Astrocyte (in vitro differentiated cells and primary cell): Measurements from ENCODE around the gene KBTBD6. TPM values are rescaled to one million over a fixed set of nuclear protein-coding genes. Genes with fewer than 3 reads are reported as not detected.

Source experiments
- DNase-seq: peaks from one replicate; pipeline ENCODE4 v3.0.0-alpha.2; 2010; ENCODE audit warnings: low read depth
- FAIRE-seq: peaks from 2 replicates; lab custom pipeline; 2011; peaks lifted over from hg19 to GRCh38; lab: Jason Lieb, UNC
- H2AFZ ChIP-seq: 2 replicates; pipeline ENCODE4 v1.6.0; 2012; ENCODE audit warnings: low read depth, low read length, inconsistent platforms
- H3K27ac ChIP-seq: 2 replicates; pipeline ENCODE4 v1.5.1; 2011; ENCODE audit warnings: low read depth, low read length, inconsistent platforms
- H3K27me3 ChIP-seq: 2 replicates; pipeline ENCODE4 v1.6.0; 2011; ENCODE audit warnings: low read length, inconsistent platforms; ENCODE audit not compliant: insufficient read depth
- H3K36me3 ChIP-seq: 2 replicates; pipeline ENCODE4 v1.5.1; 2011; ENCODE audit warnings: low read length, inconsistent platforms; ENCODE audit not compliant: insufficient read depth
- H3K4me1 ChIP-seq: 2 replicates; pipeline ENCODE4 v1.5.1; 2011; ENCODE audit warnings: low read length, inconsistent platforms; ENCODE audit not compliant: insufficient read depth
- H3K4me2 ChIP-seq: 2 replicates; pipeline ENCODE4 v1.6.0; 2012; ENCODE audit warnings: low read length, inconsistent platforms
- H3K4me3 ChIP-seq: 2 replicates; pipeline ENCODE4 v1.5.1; 2011; ENCODE audit warnings: low read depth, mild to moderate bottlenecking, low read length, inconsistent platforms; ENCODE audit not compliant: insufficient read depth
- H3K79me2 ChIP-seq: 2 replicates; pipeline ENCODE4 v1.6.0; 2012; ENCODE audit warnings: mild to moderate bottlenecking, low read length, inconsistent platforms; ENCODE audit not compliant: insufficient read depth
- H3K9ac ChIP-seq: 2 replicates; pipeline ENCODE4 v1.6.0; 2012; ENCODE audit warnings: mild to moderate bottlenecking, low read length, inconsistent platforms
- H3K9me3 ChIP-seq: 2 replicates; pipeline ENCODE4 v1.5.1; 2012; ENCODE audit warnings: low read depth, mild to moderate bottlenecking, low read length, inconsistent platforms; ENCODE audit not compliant: insufficient read depth
- H4K20me1 ChIP-seq: 2 replicates; pipeline ENCODE4 v1.6.0; 2012; ENCODE audit warnings: low read length, inconsistent platforms; ENCODE audit not compliant: insufficient read depth
- H3K27ac Mint-ChIP-seq: one replicate; pipeline ENCODE4 v1.8.0; 2021; ENCODE audit warnings: mild to moderate bottlenecking, mixed read lengths; ENCODE audit not compliant: unreplicated experiment
- H3K27me3 Mint-ChIP-seq: one replicate; pipeline ENCODE4 v1.8.0; 2021; ENCODE audit warnings: low read depth, mixed read lengths; ENCODE audit not compliant: unreplicated experiment
- H3K36me3 Mint-ChIP-seq: one replicate; pipeline ENCODE4 v1.8.0; 2021; ENCODE audit warnings: low read depth, mixed read lengths; ENCODE audit not compliant: unreplicated experiment
- H3K4me1 Mint-ChIP-seq: one replicate; pipeline ENCODE4 v1.8.0; 2021; ENCODE audit warnings: low read depth, mixed read lengths; ENCODE audit not compliant: unreplicated experiment
- H3K4me3 Mint-ChIP-seq: one replicate; pipeline ENCODE4 v1.8.0; 2021; ENCODE audit warnings: mild to moderate bottlenecking, moderate library complexity, mixed read lengths; ENCODE audit not compliant: unreplicated experiment
- H3K9me3 Mint-ChIP-seq: one replicate; pipeline ENCODE4 v1.8.0; 2021; ENCODE audit warnings: mild to moderate bottlenecking, mixed read lengths; ENCODE audit not compliant: unreplicated experiment
- CTCF ChIP-seq: IDR thresholded peaks from 2 replicates; pipeline ENCODE4 v1.5.1; 2011; ENCODE audit warnings: low read depth, mild to moderate bottlenecking, inconsistent platforms, low read length, moderate library complexity; ENCODE audit not compliant: insufficient read depth
- EZH2 ChIP-seq: IDR thresholded peaks from 2 replicates; pipeline ENCODE4 v1.6.1; 2012; ENCODE audit warnings: mild to moderate bottlenecking, low read length, inconsistent platforms; ENCODE audit not compliant: insufficient read depth
- total RNA-seq: library from RNA; stranded (reverse); gene quantifications from 2 replicates; pipeline ENCODE4 v1.2.1, GENCODE V29; 2021

The KBTBD6 gene
- total RNA-seq, 1 donor from 2014 or later, result 9.6 TPM

GRCh38 chr13:41139296-41139966 is 6.8 kb upstream of the KBTBD6 start:
- Histone ChIP-seq H3K9ac (no peak overlapping the region), H3K4me3 (no peak overlapping the region), H2AFZ (no peak overlapping the region), H3K4me2 (peak overlapping the region; percentile 51), H3K9me3 (no peaks in the 10 kb centered on the region), H3K36me3 (no peaks in the 10 kb centered on the region), H3K27ac (no peak overlapping the region), H3K27me3 (no peaks in the 10 kb centered on the region), H3K4me1 (peaks cover 10% of the 10 kb centered on the region), H4K20me1 (no peaks in the 10 kb centered on the region), H3K79me2 (no peaks in the 10 kb centered on the region)
- no peak for FAIRE-seq
- H3K4me3 Mint-ChIP-seq, result no peak overlapping the region
- H3K27me3 Mint-ChIP-seq, result no peaks in the 10 kb centered on the region
- H3K9me3 Mint-ChIP-seq, result no peaks in the 10 kb centered on the region
- no peak overlapping the region for H3K27ac Mint-ChIP-seq
- no peaks in the 10 kb centered on the region for H3K36me3 Mint-ChIP-seq
- TF ChIP-seq EZH2 (no peak), CTCF (no peak)
- peak; percentile 26 for DNase-seq
- H3K4me1 Mint-ChIP-seq, result peaks cover 22% of the 10 kb centered on the region

GRCh38 chr13:41137951-41138350 is 5.3 kb upstream of the KBTBD6 start:
- no peaks in the 10 kb centered on the region for H3K27me3 ChIP-seq
- H2AFZ ChIP-seq, result no peak overlapping the region
- TF ChIP-seq CTCF, result no peak
- no peak for TF ChIP-seq EZH2
- H3K4me2 ChIP-seq, result no peak overlapping the region
- Mint-ChIP-seq H3K27ac (peak overlapping the region; percentile 70), H3K36me3 (no peaks in the 10 kb centered on the region), H3K4me1 (peaks cover 22% of the 10 kb centered on the region), H3K4me3 (no peak overlapping the region), H3K27me3 (no peaks in the 10 kb centered on the region), H3K9me3 (no peaks in the 10 kb centered on the region)
- no peak overlapping the region for H3K9ac ChIP-seq
- H3K36me3 ChIP-seq, result no peaks in the 10 kb centered on the region
- peak; percentile 71 for DNase-seq
- no peaks in the 10 kb centered on the region for H3K79me2 ChIP-seq
- H4K20me1 ChIP-seq, result no peaks in the 10 kb centered on the region
- no peak overlapping the region for H3K27ac ChIP-seq
- H3K4me1 ChIP-seq, result peaks cover 10% of the 10 kb centered on the region
- H3K4me3 ChIP-seq, result no peak overlapping the region
- FAIRE-seq, result no peak
- no peaks in the 10 kb centered on the region for H3K9me3 ChIP-seq

- Histone ChIP-seq H4K20me1 (no peaks in the 10 kb centered on the region), H3K27me3 (no peaks in the 10 kb centered on the region), H3K36me3 (no peaks in the 10 kb centered on the region), H3K4me1 (peaks cover 10% of the 10 kb centered on the region), H3K27ac (no peak overlapping the region), H3K4me3 (no peak overlapping the region), H3K4me2 (no peak overlapping the region), H3K79me2 (no peaks in the 10 kb centered on the region), H2AFZ (no peak overlapping the region), H3K9me3 (no peaks in the 10 kb centered on the region), H3K9ac (no peak overlapping the region)
- H3K9me3 Mint-ChIP-seq, result no peaks in the 10 kb centered on the region
- H3K4me1 Mint-ChIP-seq, result peaks cover 22% of the 10 kb centered on the region
- no peak for TF ChIP-seq CTCF
- no peak for TF ChIP-seq EZH2
- H3K36me3 Mint-ChIP-seq, result peaks cover 6% of the 10 kb centered on the region
- FAIRE-seq, result no peak
- no peak overlapping the region for H3K27ac Mint-ChIP-seq
- no peak for DNase-seq
- no peaks in the 10 kb centered on the region for H3K27me3 Mint-ChIP-seq
- H3K4me3 Mint-ChIP-seq, result no peak overlapping the region
Observed at GRCh38 chr13:41137241-41137640, 4.6 kb upstream of the KBTBD6 start.
